Stimulated activated CD4-positive, alpha-beta T cell treated with anti-CD3 and anti-CD28 coated beads, TNF-alpha, amount 100 ng/mL, for 24 hours (primary cell): ENCODE results near the gene PDK1.
A peak's percentile ranks its signal among the peaks of the same experiment; 100 is the strongest.

Experiments used
- DNase-seq, 3 experiments: peaks; one replicate each; pipeline ENCODE4 v3.0.0-alpha.2; 2020; ENCODE audit warnings: low read depth in 3 of 3

PDK1 gene

GRCh38 chr2:172640389-172640788 lies 84.5 kb downstream of the PDK1 start:
- no peak for DNase-seq

- no peak for DNase-seq
Observed at GRCh38 chr2:172642301-172643020, 86.6 kb downstream of the PDK1 start.

GRCh38 chr2:172643142-172643541 lies 87.3 kb downstream of the PDK1 start:
- peak in 1 of 3 experiments; percentile 17 for DNase-seq

GRCh38 chr2:172647439-172647838 lies 91.5 kb downstream of the PDK1 start:
- no peak for DNase-seq

- no peak for DNase-seq
Observed at GRCh38 chr2:172655091-172655837, 99.4 kb downstream of the PDK1 start.

- no peak for DNase-seq
Observed at GRCh38 chr2:172655838-172656573, 100.1 kb downstream of the PDK1 start.
